ENCODE measurements around the gene PLCB1.

Gene PLCB1

DNA sequence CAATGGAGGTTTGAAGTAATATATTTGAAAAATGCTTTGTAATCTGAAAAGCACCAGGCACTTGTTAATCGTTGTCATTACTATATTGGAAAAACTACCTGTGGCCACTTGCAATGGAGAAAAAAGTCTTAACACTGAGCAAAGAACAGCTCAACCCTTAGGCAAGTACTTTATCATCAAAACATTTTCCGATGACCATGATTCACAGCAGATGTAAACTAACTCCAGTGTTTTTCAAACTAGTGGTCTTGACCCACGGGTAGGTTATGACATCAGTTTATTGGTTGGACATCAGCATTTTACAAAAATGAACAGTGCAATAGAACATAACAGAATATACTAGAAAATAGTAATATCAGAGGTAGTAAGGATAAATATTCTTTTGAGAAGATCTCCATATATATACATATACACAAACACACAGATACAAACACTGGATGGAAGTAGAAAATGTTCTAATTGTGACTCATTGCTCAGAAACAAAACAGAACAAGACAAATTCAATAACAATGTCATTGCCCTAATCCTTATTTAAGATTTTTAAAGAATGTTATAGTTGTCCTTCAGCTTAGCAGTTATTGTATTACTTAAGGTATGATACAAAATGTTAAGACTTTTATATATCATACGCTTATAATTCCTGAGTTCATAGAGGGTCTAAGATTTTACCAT, 123.0 kb downstream of the PLCB1 start:
- no peak for DNase-seq (ENCODE audit: extremely low read depth, insufficient read length)
- H3K4me3 ChIP-seq (replicated peaks; ENCODE audit: low read depth, low read length): no peak overlapping the region
- TF ChIP-seq, protein P1, sequence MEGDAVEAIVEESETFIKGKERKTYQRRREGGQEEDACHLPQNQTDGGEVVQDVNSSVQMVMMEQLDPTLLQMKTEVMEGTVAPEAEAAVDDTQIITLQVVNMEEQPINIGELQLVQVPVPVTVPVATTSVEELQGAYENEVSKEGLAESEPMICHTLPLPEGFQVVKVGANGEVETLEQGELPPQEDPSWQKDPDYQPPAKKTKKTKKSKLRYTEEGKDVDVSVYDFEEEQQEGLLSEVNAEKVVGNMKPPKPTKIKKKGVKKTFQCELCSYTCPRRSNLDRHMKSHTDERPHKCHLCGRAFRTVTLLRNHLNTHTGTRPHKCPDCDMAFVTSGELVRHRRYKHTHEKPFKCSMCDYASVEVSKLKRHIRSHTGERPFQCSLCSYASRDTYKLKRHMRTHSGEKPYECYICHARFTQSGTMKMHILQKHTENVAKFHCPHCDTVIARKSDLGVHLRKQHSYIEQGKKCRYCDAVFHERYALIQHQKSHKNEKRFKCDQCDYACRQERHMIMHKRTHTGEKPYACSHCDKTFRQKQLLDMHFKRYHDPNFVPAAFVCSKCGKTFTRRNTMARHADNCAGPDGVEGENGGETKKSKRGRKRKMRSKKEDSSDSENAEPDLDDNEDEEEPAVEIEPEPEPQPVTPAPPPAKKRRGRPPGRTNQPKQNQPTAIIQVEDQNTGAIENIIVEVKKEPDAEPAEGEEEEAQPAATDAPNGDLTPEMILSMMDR (IDR thresholded peaks at IDR 0.05; ENCODE audit: insufficient read depth, low read length, poor library complexity, severe bottlenecking): no peak
- H3K27me3 ChIP-seq (replicated peaks; ENCODE audit: control insufficient read depth, insufficient read depth, low read length): no peaks in the 10 kb centered on the region
- no peaks in the 10 kb centered on the region for H3K36me3 ChIP-seq (ENCODE audit: control insufficient read depth, insufficient read depth, low read length)

DNA sequence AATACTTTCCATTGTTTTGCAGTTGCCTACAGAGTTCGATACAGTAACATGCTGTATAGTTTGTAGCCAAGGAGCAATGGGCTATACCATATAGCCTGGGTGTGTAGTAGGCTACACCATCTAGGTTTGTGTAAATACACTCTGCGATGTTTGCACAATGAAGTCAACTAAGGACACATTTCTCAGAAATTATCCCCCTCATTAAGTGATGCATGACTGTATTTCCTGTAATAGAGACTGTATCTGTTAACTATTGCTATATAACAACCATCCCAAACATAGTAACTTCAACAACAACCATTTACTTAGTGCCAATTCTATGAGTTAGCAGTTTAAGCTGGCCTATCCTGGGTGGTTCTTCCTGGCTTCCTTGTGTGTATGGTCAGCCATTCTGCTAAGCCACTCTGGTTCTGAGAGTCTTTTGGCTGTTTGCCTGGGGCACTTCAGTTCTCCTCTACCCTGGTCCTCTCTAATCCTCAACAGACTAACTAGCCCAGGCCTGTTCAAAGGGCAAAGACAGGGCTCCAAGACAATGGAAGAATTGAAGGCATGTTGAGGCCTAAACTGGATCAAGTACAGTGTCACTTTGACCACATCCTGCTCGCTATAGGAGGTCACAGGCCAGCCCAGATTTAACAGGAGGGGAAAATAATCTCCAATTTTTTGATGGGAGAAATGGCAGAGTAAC, 124.0 kb downstream of the PLCB1 start:
- Histone ChIP-seq H3K27me3 (replicated peaks; ENCODE audit: control insufficient read depth, insufficient read depth, low read length) (no peaks in the 10 kb centered on the region), H3K36me3 (ENCODE audit: control insufficient read depth, insufficient read depth, low read length) (no peaks in the 10 kb centered on the region), H3K4me3 (replicated peaks; ENCODE audit: low read depth, low read length) (no peak overlapping the region)
- no peak for DNase-seq (ENCODE audit: extremely low read depth, insufficient read length)
- TF ChIP-seq, protein P1 (IDR thresholded peaks at IDR 0.05; ENCODE audit: insufficient read depth, low read length, poor library complexity, severe bottlenecking): no peak

DNA sequence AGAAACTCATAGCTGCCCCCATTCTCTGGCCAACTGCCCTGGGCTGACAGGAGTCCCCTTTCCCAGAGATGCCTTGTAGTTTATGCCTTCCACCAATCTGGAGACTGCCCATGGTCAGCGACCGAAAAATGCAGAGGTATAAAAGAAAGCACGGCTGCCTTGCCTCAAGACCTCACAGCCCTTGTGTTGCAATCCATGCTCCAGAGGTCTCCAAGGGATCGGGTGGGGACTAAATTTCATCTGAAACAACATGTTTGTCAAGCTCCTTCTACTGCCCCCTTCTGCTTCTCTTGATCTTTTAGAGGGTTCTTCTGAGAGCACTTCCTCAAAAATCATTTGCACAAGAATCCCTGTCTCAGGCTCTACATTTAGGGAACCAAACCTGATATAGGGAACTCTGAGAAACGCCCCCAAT, 128.8 kb downstream of the PLCB1 start:
- H3K27me3 ChIP-seq (replicated peaks; ENCODE audit: control insufficient read depth, insufficient read depth, low read length): no peaks in the 10 kb centered on the region
- TF ChIP-seq, protein P1 (IDR thresholded peaks at IDR 0.05; ENCODE audit: insufficient read depth, low read length, poor library complexity, severe bottlenecking): no peak
- DNase-seq (ENCODE audit: extremely low read depth, insufficient read length): no peak

DNA sequence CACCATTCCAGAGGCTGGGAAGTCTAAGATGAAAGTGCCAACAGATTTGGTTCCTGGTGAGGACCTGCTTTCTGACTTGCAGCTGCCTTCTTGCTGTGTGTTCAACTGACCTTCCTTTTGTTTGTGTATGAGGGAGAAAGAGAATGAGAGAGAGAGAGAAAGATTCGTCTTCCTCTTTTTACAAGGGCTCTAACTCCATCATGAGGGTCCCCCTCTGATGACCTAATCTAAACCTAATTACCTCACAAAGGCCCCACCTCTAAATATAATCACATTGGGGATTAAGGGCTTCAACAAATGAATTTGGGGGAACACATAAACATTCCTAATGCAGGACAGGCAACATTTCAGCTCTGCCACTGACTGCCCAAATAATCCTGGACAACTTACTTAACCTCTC, 130.7 kb downstream of the PLCB1 start:
- H3K27me3 ChIP-seq (replicated peaks; ENCODE audit: control insufficient read depth, insufficient read depth, low read length): no peaks in the 10 kb centered on the region
- H3K4me3 ChIP-seq (replicated peaks; ENCODE audit: low read depth, low read length): no peak overlapping the region
- no peaks in the 10 kb centered on the region for H3K36me3 ChIP-seq (ENCODE audit: control insufficient read depth, insufficient read depth, low read length)
- DNase-seq (ENCODE audit: extremely low read depth, insufficient read length): no peak
- TF ChIP-seq, protein P1 (IDR thresholded peaks at IDR 0.05; ENCODE audit: insufficient read depth, low read length, poor library complexity, severe bottlenecking): no peak

More for the DNA sequence above, 128.8 kb downstream of the PLCB1 start:
- H3K36me3 ChIP-seq (ENCODE audit: control insufficient read depth, insufficient read depth, low read length): no peaks in the 10 kb centered on the region
- no peak overlapping the region for H3K4me3 ChIP-seq (replicated peaks; ENCODE audit: low read depth, low read length)

DNA sequence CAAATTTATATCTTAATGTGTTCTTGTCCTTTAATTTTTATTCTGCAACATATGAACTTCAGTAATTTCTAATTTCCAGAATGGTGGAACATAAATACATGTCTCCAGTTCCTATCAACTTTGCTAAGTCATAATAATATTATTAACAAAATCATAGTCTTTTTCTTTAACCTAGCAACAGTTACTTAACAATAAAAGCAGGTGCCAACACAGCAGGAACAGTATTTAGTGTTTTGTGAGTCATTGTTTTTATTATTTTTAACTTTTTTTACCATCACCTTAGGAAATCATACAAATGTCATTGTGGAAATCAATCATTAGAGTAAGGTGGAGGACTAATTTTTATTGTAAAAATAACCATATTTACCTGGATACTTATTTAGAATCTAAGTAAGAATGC, 133.5 kb downstream of the PLCB1 start:
- TF ChIP-seq, protein P1 (IDR thresholded peaks at IDR 0.05; ENCODE audit: insufficient read depth, low read length, poor library complexity, severe bottlenecking): no peak
- DNase-seq (ENCODE audit: extremely low read depth, insufficient read length): no peak
- H3K36me3 ChIP-seq (ENCODE audit: control insufficient read depth, insufficient read depth, low read length): no peaks in the 10 kb centered on the region

More for the DNA sequence above, 133.5 kb downstream of the PLCB1 start:
- H3K27me3 ChIP-seq (replicated peaks; ENCODE audit: control insufficient read depth, insufficient read depth, low read length): no peaks in the 10 kb centered on the region
- H3K4me3 ChIP-seq (replicated peaks; ENCODE audit: low read depth, low read length): no peak overlapping the region

Data from GM06990 (cell line).